HepG2 (cell line): ENCODE results near the gene SYVN1. TPM values are rescaled to one million over a fixed set of nuclear protein-coding genes. Genes with fewer than 3 reads are reported as not detected.

Source experiments
- CREB3 ChIP-seq: sonication (generic); formaldehyde crosslinking; IDR thresholded peaks from 2 replicates; pipeline ENCODE4 v1.5.0; 2020; ENCODE audit warnings: missing genetic modification reagents
- FOXK1 ChIP-seq: sonication (generic); formaldehyde crosslinking; IDR thresholded peaks from 2 replicates; pipeline ENCODE4 v1.4.0; 2020; ENCODE audit warnings: low read depth, missing genetic modification reagents, borderline replicate concordance
- MIER2 ChIP-seq: IDR thresholded peaks from 2 replicates; pipeline ENCODE4 v1.6.1; 2016; ENCODE audit warnings: missing biosample characterization, missing genetic modification reagents
- NBN ChIP-seq: fragments of 450-650 bp; conservative IDR thresholded peaks from 2 replicates; pipeline ENCODE4 v1.6.1; 2017
- NCOA1 ChIP-seq: sonication (generic); formaldehyde crosslinking; IDR thresholded peaks from 2 replicates; pipeline ENCODE4 v1.9.0; 2021; ENCODE audit warnings: missing genetic modification reagents
- NFRKB ChIP-seq: fragments of 450-650 bp; IDR thresholded peaks from 2 replicates; pipeline ENCODE4 v1.6.1; 2017
- PREB ChIP-seq: sonication (generic); formaldehyde crosslinking; IDR thresholded peaks from 2 replicates; pipeline ENCODE4 v1.4.0; 2020; ENCODE audit warnings: missing genetic modification reagents
- WIZ ChIP-seq: sonication (generic); formaldehyde crosslinking; IDR thresholded peaks from 2 replicates; pipeline ENCODE4 v1.5.1; 2020; ENCODE audit warnings: mild to moderate bottlenecking, missing genetic modification reagents
- ZNF253 ChIP-seq: sonication (generic); formaldehyde crosslinking; IDR thresholded peaks from 2 replicates; pipeline ENCODE4 v1.8.0; 2022; ENCODE audit warnings: mild to moderate bottlenecking, missing genetic modification reagents, borderline replicate concordance
- ZNF335 ChIP-seq: sonication (generic); formaldehyde crosslinking; IDR thresholded peaks from 2 replicates; pipeline ENCODE4 v1.4.0; 2020; ENCODE audit warnings: missing genetic modification reagents
- ZNF337 ChIP-seq: sonication (generic); formaldehyde crosslinking; IDR thresholded peaks from 2 replicates; pipeline ENCODE4 v1.5.1; 2020; ENCODE audit warnings: missing genetic modification reagents, low read depth, mild to moderate bottlenecking, borderline replicate concordance
- ZNF383 ChIP-seq: sonication (generic); formaldehyde crosslinking; IDR thresholded peaks from 2 replicates; pipeline ENCODE4 v1.4.0; 2020; ENCODE audit warnings: missing genetic modification reagents, mild to moderate bottlenecking, borderline replicate concordance
- ZNF629 ChIP-seq: sonication (generic); formaldehyde crosslinking; conservative IDR thresholded peaks from 2 replicates; pipeline ENCODE4 v1.5.0; 2020; ENCODE audit warnings: missing genetic modification reagents
- ZNF766 ChIP-seq: sonication (generic); formaldehyde crosslinking; IDR thresholded peaks from 2 replicates; pipeline ENCODE4 v1.5.0; 2020; ENCODE audit warnings: missing genetic modification reagents, borderline replicate concordance
- polyA plus RNA-seq, 8 experiments: library from polyadenylated mRNA; depleted of rRNA in 3 of 8; stranded (reverse) in 7 of 8; unstranded in 1 of 8; fragments of >200 nt; fragmentation: Illumina TruSeq in 4 of 8; extraction: Trizol in 4 of 8; gene quantifications; 2 replicates each; pipeline versions ENCODE4 v1.2.1 to v1.2.3, GENCODE V29; 2011 to 2016; ENCODE audit warnings: low read depth in 4 of 8, missing spikeins in 1 of 8, mixed read lengths in 1 of 8; ENCODE audit not compliant: insufficient read depth in 1 of 8
- total RNA-seq, 5 experiments: library from RNA; depleted of rRNA; stranded (reverse); fragments of >200 nt; fragmentation: Illumina TruSeq; extraction: Trizol; gene quantifications; 2 replicates each; pipeline ENCODE4 v1.2.3, GENCODE V29; 2016; ENCODE audit warnings: low read depth in 1 of 5
- TF ChIP-seq, protein P1 (sequence below): sonication (generic); formaldehyde crosslinking; IDR thresholded peaks from 2 replicates; pipeline ENCODE4 v1.4.0; 2020; ENCODE audit warnings: missing genetic modification reagents
- TF ChIP-seq, protein P2 (sequence below): sonication (generic); formaldehyde crosslinking; IDR thresholded peaks from 2 replicates; pipeline ENCODE4 v1.8.1; 2022; ENCODE audit warnings: low read depth, mild to moderate bottlenecking, missing genetic modification reagents
- TF ChIP-seq, protein P3 (sequence below): sonication (generic); formaldehyde crosslinking; IDR thresholded peaks from 2 replicates; pipeline ENCODE4 v1.4.0; 2020; ENCODE audit warnings: mild to moderate bottlenecking, low read depth, missing genetic modification reagents

SYVN1 gene
- total and polyA plus RNA-seq, 2 of the 13 experiments (the other 11 are each of a cell fraction or from before 2014, with no cell fraction given), result 10.3 to 22.5 TPM

GRCh38 chr11:65134240-65134951, at the start of gene SYVN1 (continued):
- TF ChIP-seq, protein P1, sequence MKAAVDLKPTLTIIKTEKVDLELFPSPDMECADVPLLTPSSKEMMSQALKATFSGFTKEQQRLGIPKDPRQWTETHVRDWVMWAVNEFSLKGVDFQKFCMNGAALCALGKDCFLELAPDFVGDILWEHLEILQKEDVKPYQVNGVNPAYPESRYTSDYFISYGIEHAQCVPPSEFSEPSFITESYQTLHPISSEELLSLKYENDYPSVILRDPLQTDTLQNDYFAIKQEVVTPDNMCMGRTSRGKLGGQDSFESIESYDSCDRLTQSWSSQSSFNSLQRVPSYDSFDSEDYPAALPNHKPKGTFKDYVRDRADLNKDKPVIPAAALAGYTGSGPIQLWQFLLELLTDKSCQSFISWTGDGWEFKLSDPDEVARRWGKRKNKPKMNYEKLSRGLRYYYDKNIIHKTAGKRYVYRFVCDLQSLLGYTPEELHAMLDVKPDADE, result 0 out of 2 replicates have a peak, but pooled peaks have one; percentile 12
- TF ChIP-seq CREB3 (CRISPR knock-in tag) (0 out of 2 replicates have a peak, but pooled peaks have one; percentile 43), FOXK1 (CRISPR knock-in tag) (peak; percentile 73; the same call in 1 of the 2 replicates), ZNF766 (CRISPR knock-in tag) (peak; percentile 72; the same call in 1 of the 2 replicates), NCOA1 (CRISPR knock-in tag) (no peak), NBN (no peak), ZNF383 (no peak), ZNF629 (0 out of 2 replicates have a peak, but pooled peaks have one; percentile 16), ZNF337 (CRISPR knock-in tag) (no peak), ZNF335 (CRISPR knock-in tag) (0 out of 2 replicates have a peak, but pooled peaks have one; percentile 16), ZNF253 (CRISPR knock-in tag) (no peak), MIER2 (0 out of 2 replicates have a peak, but pooled peaks have one; percentile 54), NFRKB (no peak), WIZ (CRISPR knock-in tag) (0 out of 2 replicates have a peak, but pooled peaks have one; percentile 64), PREB (CRISPR knock-in tag) (no peak)
- TF ChIP-seq, protein P2, sequence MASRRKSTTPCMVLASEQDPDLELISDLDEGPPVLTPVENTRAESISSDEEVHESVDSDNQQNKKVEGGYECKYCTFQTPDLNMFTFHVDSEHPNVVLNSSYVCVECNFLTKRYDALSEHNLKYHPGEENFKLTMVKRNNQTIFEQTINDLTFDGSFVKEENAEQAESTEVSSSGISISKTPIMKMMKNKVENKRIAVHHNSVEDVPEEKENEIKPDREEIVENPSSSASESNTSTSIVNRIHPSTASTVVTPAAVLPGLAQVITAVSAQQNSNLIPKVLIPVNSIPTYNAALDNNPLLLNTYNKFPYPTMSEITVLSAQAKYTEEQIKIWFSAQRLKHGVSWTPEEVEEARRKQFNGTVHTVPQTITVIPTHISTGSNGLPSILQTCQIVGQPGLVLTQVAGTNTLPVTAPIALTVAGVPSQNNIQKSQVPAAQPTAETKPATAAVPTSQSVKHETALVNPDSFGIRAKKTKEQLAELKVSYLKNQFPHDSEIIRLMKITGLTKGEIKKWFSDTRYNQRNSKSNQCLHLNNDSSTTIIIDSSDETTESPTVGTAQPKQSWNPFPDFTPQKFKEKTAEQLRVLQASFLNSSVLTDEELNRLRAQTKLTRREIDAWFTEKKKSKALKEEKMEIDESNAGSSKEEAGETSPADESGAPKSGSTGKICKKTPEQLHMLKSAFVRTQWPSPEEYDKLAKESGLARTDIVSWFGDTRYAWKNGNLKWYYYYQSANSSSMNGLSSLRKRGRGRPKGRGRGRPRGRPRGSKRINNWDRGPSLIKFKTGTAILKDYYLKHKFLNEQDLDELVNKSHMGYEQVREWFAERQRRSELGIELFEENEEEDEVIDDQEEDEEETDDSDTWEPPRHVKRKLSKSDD (CRISPR knock-in tag), result peak; percentile 61; the same call in 1 of the 2 replicates
- TF ChIP-seq, protein P3, sequence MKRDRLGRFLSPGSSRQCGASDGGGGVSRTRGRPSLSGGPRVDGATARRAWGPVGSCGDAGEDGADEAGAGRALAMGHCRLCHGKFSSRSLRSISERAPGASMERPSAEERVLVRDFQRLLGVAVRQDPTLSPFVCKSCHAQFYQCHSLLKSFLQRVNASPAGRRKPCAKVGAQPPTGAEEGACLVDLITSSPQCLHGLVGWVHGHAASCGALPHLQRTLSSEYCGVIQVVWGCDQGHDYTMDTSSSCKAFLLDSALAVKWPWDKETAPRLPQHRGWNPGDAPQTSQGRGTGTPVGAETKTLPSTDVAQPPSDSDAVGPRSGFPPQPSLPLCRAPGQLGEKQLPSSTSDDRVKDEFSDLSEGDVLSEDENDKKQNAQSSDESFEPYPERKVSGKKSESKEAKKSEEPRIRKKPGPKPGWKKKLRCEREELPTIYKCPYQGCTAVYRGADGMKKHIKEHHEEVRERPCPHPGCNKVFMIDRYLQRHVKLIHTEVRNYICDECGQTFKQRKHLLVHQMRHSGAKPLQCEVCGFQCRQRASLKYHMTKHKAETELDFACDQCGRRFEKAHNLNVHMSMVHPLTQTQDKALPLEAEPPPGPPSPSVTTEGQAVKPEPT (CRISPR knock-in tag), result no peak; the same call in 1 of the 2 replicates
